HG02759 (cell line): ENCODE measurements around the gene SDF4.
"Not testable (repeated sequence)": the region's sequence is repeated elsewhere in the genome, so short reads cannot be mapped to it uniquely, and the experiment has no call there.

Experiments used
- ATAC-seq: cut with Tn5 transposase; IDR thresholded peaks from one replicate; pipeline ENCODE4 v1.9.1; 2021; ENCODE audit warnings: mild to moderate bottlenecking, moderate library complexity; ENCODE audit not compliant: unreplicated experiment

The SDF4 gene

DNA sequence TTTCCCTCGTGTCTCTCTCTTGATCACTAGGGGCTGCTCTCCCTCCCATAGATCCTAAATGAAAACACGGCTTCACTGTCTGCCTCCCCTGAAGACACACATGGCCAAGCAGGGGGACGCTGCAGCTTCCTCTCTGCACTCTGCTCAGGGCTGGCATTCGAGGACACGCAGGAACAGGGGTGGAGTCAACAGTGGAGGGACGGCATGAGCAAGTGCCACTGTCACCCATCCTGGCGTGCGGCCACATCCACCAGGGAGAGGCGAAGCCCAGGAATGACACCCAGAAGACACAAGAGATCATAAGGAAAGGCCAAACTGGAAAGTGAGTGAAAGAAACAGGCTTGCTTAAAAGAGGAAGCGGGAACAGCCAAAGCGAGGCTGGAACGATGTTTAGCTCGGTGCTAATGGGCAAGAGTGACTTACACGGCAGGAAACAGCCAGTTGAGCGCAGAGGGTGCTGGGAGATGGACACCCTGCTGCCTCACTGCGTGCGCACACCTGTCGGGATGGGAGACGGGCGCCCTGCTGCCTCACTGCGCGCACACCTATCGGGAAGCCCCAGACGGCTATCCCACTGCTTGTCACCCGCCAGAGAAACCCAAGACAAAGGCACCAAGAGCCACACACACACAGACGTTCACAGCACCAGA is 28.3 kb upstream of the SDF4 start:
- ATAC-seq, result no peak

DNA sequence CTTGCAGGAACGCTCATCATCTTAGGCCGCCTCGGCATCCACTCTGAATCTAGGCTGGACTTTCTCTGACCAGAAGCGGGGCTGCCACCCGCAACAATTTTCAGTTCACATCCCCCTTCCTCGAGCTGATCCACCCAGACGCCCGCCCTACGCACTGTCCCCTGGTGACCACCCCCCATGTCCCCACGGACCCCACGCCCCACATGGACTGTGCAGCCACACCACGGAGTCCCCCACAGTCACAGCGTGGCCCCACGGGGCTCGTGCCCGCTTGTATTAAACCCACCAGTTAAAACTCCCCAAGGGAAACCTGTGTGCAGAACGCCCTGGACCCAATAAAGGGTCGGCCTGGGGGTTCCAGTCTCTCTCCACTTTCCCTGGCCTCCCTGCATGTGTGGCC is 27.7 kb upstream of the SDF4 start:
- no peak for ATAC-seq

DNA sequence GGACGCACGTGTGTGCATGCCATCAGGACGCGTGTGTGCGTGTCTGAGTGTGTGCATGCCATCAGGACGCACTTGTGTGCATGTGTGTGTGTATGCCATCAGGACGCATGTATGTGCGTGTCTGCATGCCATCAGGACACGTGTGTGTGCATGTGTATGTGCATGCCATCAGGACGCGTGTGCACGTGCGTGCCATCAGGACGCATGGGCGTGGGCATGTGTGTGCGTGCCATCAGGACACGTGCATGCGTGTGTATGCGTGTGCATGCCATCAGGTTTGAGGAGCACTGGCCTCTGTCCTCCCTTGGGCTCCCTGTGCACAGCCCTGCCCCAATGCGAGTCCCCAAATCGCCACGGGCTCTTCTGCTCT is 27.3 kb upstream of the SDF4 start:
- ATAC-seq, result no peak

DNA sequence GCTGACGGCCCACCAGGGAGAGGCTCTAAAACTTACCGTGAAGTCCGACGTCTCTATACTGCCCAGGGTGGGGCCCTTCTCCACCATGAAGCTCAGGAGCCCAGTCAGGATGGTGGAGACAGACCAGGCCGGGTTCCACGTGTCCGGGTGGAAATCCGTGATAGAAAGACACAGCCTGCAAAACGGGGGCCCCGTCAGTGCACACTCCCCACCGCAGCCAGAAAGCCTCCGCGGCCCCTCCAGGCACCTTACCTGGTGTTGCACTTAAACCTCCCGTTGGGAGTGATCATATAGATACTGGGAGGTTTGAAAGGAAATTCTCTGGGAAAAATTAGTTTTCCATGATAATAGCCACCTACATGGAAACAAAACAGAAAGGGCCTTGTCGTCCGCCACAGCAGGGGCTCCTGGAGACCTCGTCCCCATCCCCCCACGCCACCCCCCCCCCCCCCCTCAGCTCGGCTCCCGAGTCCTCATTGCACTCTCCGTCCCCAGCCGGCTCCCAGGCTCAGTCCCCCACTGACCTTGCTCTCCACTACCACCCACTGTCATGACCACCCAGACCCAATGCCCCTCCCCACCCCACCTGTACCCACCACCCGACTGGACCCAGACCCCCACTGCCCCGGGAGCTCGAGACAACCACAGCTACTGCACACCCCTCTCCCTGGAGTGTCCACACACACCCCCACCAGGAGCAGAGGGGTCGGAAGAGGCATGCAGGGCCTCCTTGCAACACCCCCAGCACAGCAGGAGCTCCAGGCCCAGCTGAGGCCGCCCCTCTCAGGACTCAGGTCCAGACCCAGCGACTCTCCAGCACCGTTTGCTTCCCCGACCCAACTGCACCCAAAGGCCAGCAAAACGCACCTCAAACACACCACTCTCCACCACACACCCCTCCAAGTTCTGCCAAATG is 25.4 kb upstream of the SDF4 start:
- no peak for ATAC-seq

DNA sequence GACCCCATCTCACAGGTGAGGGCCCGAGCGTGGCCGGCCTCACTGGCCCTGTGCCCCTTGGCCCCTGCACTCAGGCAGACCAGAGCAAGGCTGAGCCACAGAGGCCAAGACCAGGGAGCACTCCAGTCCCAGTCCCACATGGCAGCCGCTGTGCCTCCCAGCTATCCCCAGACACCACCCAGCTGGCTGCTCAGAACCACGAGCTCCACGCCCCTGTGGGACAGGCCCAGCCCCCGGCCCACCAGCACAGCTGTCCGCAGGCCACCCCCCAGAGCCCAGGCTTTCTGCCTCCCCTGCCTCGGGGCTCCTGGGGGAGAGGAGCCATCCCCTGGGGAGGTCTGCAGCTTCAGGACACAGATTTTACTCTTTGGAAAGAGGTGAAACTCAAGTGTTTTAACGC is 23.8 kb upstream of the SDF4 start:
- ATAC-seq, result no peak

DNA sequence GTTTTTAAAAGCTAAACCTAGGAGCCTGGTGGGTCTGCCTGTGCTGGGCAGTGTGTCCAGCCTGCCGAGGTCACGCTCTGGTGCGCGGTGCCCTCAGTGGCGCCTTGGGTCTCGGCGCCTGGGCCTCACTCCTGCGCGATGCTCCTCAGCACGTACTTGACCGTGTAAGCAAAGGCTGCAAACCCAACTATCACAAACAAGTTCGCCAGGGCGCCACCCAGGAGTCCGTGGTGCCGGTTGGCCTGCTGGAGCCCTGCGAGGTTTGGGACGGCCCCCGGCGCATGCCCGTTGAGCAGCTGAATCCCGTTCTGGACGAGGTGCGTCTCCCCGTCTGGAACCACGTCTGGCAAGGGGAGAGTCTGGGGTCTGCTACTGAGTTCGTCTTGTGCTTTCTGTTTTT is 23.3 kb upstream of the SDF4 start:
- ATAC-seq, result no peak

DNA sequence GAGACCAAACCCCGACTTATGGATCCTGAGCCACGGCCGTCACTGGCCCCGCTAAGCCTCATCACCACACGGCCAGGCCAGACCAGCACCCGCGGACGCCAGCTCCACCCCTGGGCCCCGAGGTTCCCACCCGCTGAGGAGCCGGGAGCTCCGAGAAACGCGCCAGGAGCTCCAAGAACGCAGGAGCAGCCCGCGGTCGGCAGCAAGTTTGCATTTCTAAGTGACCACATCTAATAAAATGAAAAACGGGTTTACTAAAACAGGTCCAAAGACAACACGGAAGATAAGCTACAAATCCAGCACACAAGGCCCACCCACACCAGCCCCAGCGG is 22.8 kb upstream of the SDF4 start:
- no peak for ATAC-seq

DNA sequence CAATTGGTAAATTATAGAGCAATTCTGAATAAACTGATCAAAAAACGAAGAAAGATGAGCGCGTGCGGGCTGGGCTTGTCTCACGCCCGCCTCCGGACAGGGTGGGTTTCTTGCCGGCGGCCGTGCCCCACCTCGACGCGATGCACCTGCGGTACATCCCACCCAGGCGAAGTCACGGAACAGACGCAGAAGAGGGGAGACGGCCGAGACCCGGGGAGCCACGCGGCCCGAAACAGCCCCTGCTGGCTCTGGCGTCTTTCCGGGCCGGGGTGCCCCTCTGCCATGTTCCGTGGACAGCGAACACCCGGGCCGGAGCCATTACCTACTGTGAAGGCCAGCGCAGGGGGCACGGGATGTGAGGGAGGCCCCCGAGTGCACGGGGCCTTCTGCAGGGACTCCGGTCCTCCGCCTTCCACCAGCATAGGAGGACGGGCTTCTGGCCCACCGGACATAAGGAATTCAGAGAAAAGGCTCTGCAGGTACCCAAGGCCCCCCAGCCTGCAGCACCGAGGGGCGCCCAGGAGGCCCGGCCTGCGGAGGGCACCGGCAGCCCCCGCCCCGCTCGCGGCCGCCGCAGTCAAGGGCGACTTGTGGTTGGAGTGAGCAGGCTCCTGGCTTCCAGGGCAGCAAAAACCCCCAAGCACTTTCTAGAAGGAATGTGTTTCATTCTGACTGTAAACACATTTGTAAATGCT is 22.3 kb upstream of the SDF4 start:
- ATAC-seq, result no peak

DNA sequence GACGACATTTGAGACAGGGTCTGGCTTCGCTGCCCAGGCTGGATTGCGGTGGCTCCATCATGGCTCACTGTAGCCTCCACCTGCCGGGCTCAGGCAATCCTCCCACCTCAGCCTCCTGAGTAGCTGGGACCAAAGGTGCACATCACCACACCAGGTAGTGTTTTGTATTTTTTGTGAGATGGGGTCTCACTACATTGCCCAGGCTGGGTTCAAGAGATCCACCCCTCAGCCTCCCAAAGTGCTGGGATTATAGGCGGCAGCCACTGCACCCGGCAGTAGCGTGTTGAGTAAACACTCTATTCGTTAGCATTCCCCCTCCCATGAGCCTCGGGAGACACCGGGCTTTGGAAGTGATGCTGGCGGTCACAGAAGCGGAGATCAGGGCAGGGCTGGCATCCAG is 21.5 kb upstream of the SDF4 start:
- no peak for ATAC-seq

DNA sequence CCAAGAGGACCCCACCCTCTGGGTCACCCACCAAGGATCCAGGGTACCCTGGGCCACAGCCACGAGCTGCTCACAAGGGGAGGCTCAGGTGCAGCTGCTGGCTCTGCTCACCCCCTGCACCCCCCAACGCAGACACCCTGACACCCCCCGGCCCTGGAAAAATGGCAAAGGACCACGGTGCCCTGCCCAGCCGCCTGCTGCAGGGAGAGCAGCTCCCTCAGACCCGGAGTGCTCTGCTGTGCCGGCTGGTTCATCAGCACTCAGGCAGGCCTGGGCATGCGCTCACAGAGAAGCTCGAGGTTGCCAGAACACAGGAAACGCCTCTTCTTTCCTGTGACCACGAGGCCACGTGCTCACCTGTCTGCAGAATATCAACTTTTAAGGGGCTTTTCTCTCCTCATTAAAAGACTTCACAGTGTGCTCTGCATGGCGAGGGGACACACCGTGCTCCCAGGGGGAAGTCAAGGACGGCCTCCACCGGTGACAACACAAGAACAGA is 19.0 kb upstream of the SDF4 start:
- ATAC-seq, result peak; percentile 52

DNA sequence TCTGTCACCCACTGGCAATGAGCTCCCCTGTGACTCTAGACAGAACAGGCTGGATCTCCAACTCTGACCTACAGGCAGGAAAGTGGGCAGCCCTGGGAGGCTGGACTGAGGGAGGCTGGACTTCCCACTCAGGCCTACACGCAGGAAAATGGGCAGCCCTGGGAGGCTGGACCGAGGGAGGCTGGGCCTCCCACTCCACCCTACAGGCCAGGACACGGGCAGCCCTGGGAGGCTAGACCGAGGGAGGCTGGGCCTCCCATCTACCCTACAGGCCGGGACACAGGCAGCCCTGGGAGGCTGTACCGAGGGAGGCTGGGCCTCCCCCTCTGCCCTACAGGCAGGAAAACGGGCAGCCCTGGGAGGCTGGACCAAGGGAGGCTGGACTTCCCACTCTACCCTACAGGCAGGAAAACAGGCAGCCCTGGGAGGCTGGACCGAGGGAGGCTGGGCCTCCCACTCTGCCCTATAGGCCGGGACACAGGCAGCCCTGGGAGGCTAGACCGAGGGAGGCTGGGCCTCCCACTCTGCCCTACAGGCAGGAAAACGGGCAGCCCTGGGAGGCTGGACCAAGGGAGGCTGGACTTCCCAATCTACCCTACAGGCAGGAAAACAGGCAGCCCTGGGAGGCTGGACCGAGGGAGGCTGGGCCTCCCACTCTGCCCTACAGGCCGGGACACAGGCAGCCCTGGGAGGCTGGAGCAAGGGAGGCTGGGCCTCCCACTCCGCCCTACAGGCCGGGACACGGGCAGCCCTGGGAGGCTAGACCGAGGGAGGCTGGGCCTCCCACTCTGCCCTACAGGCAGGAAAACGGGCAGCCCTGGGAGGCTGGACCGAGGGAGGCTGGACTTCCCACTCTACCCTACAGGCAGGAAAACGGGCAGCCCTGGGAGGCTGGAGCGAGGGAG is 16.5 kb upstream of the SDF4 start:
- ATAC-seq, result not testable (repeated sequence)

DNA sequence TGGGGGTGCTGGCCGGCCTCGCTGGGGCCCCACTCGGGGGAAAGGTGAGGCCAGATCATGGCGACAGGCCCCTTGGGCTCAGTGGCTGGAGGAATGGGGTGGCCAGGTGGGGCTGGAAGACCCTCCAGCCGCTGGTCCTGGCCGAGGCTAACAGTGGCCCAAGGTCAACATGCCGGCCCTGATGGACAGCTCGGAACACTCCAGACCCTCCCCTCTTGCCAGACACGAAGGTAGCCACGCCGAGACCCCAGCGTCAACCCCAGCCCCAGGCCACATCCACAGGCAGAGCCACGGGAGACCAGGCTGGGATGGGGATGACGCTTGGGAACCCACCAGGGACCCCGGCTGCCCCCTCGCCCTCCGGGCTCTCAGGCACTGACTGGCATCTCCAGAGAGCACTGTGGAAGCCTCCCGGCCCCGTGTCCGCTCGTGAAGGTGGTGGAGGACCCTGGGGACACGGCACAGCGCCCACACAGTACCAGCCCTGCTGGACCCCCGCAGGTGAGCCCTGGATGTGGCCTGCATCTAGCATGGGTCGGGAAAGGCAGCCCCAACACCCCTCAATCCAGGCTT is 15.6 kb upstream of the SDF4 start:
- no peak for ATAC-seq

DNA sequence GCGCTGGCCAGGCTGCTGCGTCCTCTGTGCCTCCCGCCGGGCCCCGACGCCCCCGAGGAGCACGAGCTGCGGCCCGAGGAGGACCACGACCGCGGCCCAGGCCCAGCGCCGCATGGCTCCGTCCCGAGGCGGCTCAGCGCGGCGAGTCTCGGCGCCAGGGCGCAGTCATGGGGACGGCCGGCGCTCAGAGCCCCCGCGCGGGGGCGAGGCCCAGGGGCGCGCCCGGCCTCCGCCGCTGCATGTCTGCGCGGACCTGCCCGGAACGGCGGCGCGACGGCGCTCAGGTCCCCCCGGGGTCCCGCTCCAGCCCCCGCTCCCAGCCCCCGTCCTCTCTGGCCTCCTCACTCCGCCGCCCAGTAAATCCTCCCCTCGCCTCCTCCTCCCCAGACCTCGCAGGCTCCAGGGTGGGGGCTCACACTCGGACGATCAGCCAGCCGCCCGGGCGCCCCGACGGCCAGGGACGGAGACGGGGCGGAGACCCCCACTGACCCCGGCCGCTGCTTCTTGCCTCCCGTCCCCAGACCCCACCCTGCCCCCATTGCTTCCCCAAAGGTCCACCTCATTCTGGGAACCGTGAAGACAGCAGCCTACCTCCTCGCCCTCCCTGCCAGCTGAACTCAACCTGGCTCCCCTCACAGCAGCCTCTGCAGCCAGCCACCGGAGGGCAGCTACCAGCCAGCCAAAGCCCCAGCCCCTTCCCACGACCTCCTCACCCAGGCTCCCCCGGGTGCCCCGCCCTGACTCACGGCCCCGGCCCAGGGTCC is 15.0 kb upstream of the SDF4 start, which contains the start of gene C1QTNF12:
TSS of gene C1QTNF12 (minus strand) at position 146 of the 764 bp plus-strand sequence. CDS start at position 114, 32 bp downstream.
- no peak for ATAC-seq

DNA sequence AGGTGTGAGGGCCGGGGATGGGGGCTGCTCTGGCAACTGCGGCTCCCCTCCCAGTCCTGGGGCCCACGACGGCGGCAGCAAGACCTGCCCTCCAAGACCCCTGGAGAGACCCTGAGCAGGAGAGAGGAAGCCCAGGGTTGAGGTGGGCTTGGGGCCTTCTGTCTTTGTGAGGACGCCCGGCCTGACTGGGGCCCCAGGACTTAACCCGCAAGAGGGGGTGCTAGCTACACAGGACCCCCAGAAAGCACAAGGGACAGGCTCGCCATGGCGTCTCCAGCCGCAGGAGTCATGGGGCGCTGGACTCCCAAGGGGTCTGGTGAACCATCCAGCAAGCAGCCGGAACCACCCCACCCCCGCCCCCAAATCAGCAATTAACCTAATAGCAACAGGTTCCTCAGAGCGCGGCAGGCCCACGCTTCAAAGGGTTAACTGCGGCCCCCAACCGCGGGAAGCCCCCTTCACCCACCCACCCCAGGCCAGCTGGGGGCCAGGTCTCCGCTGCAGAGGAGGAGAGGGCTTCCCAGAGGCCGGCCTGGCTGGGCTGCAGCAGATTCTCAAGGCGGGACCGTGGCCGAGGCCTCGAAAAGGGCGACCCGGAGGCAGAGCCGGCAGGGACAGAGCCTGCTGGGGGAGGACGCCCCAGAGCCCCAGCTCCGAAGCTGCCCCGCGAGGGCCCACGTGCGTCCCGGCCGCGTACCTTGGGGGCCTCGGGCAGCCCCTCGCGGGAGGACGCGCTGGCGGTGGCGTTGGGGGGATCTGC is 14.2 kb upstream of the SDF4 start:
- ATAC-seq, result no peak

DNA sequence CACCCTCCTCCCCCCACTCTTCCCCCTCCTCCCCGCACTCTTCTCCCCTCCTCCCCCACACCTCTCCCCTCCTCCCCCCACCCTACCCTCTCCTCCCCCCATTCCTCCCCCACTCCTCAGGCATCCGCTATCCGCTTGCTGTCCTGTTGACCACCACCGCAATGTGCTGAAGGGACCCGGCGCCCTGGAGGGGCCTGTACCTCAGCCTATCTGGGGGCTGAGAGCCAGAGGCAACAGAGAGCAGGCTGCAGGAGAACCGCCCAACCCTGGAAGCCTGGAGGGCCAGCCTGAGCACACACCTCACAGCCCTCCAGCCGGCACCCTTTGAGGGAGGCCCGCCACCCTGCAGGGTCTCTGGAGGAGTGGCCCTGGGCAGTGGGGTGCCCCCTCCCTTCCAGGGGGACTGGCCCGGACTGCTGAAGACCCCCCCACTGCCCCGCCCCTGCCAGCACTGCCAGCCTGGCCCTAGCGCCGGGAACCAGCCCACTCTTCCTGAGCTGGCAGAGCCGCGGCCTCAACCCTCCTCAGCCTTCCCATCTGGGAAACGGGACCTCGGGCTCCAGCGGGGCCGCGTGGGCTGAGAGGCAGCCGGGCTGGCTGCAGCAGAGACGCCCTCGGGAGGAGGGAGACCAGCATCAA is 13.5 kb upstream of the SDF4 start:
- ATAC-seq, result no peak

DNA sequence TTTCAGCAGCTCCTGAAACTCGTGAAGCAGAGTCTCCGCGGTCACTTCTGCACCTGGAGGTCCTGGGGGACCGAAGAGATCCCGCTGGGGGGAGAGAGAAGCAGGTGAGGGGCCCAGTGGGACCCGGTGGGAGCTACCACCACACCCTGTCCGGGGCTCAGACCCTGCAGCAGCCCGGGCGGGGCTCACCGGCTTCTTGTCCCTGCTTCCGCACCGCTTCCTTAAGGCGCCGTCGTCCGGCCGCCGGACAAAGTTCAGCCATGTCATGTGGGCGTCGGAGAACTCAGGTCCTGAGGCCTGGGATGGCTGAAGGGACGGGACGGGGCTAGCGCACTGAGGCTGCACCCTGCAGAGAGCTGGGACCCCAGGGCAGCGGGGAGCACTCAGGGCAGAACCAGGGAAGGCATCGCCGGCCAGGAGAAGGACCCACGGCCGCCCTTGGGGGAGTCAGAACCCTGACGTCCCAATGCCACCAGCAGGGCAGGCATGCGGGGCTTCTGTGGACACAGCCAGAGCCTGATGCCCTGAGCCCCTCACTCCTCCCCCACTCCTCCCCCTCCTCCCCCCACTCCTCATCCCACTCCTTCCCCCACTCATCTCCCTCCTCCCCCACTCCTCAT is 12.5 kb upstream of the SDF4 start:
- ATAC-seq, result no peak

DNA sequence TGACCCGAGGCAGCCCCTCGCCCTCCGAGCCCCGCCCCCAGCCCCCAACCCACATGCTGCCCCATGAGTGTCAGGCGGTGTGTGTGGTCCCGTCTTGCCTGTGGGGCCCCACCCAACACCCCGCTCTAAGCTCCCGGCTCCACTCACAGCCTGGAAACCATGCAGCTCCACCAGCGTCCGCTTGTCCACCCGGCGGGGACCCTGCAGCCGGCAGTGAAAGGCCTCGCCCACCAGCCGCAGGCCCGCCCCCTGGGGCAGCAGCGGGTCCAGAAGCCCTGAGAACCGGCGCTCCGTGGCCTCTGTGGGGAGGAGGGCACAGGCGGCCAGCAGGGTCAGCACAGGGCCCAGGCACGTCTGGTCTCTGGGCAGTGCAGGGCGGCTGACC is 12.0 kb upstream of the SDF4 start:
- no peak for ATAC-seq

DNA sequence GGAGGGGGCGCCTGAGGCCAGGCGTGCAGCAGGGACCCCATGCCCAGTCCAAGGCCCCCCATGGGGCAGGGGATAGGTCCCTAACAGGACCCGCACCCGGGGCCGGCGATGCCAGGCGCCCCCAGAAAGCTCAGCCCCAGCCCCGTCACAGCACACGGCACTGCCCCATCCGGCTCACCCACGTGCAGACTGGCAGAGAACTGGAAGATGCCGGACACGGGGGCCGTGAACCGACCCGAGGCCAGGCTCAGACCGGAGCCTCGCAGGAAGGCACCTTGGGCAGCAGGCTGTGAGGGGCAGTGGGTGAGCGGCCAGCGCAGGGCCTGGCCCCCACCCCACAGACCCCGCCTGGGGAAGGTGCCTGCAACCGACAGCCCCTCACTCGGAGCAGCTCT is 11.5 kb upstream of the SDF4 start:
- no peak for ATAC-seq
